PC-9 (cell line): ENCODE measurements around the gene GALK1.

Experiments used
- CTCF ChIP-seq: fragments of 200-600 bp; sonication (generic); conservative IDR thresholded peaks from 2 replicates; pipeline ENCODE4 v1.6.1; 2017; ENCODE audit warnings: mixed run types, antibody characterized with exemption, mild to moderate bottlenecking, moderate library complexity
- EZH2 ChIP-seq: fragments of 200-600 bp; sonication (generic); IDR thresholded peaks from 2 replicates; pipeline ENCODE4 v1.8.0; 2017; ENCODE audit warnings: antibody characterized with exemption, low read depth

GRCh38 chr17:75755205-75755901 is 9.6 kb downstream of the GALK1 start:
- TF ChIP-seq CTCF (no peak), EZH2 (no peak)
